ENCODE measurements around the gene JARID2. TPM values are rescaled to one million over a fixed set of nuclear protein-coding genes. Genes with fewer than 3 reads are reported as not detected.
A peak's percentile ranks its signal among the peaks of the same experiment; 100 is the strongest.

Gene JARID2
- total and polyA plus RNA-seq, 8 donors, result 2.4 to 6.7 (median 3.7) TPM

DNA sequence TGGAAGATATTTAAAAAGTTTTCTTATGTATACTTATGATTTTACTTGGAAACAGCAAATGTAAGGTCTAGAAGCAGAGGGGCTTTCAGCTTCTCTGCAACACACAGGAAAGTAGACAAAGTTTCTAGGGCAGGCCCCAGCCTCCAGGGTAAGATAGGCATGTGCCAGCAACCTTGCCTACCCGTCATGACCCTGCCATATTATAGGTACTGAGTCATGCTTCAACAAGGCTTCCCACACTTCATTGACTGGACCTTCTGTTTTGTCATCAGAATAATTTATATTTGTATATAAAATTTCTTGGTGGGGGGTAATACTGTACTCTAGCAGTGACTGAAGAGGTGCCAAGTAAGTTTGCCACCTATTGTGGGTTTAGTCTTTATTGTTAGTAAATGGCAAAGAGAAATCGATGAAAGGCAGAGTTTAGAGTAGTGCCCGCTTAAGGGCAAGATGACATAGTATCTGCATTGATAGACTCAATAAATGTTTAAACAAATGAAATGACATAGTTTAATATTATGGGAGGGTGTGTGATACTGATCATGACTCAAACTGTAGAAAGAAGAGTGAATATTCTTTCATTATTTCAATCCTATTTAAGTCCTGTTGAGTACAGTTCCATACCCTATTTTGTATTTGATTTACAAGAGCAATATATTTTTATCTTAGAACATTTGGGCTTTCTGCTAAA lies 95.6 kb downstream of the JARID2 start:
- Histone ChIP-seq H3K4me3 (no peak overlapping the region), H3K27ac (no peak overlapping the region), H3K9me3 (peaks cover 0 to 3% (median 0%) of the 10 kb centered on the region in 4 donors), H3K4me1 (peaks cover 0 to 23% (median 15%) of the 10 kb centered on the region in 3 donors), H3K27me3 (no peaks in the 10 kb centered on the region), H3K36me3 (no peaks in the 10 kb centered on the region)
- ATAC-seq (peak in 1 of 4 donors; percentile 29), FAIRE-seq (no peak), DNase-seq (no peak)
- no peak for TF ChIP-seq CTCF (IDR thresholded peaks at IDR 0.05)
- 52 to 63% methylated on average over 3 of the region's 3 CpGs for WGBS, 2 donors
- intact Hi-C loops (cut with DNase I), result no loop called here

DNA sequence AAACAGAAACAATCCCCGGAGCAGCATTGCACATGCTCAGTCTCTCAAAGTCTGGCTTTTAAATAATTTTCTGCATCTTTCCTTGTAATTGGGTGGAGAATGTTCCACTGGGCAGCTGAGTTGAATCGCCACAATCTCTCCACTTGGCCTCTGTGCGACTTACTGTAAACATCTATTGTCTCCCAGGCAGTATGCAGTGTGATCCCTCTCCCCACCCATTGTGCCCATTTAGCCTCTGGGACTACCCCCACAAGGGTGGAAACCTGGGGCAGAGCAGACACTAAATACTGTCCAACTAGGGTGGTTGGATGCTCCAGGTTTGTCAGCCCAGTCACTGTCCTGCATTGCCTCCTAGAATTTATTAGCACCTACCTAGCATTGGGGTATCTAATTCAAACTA lies 96.2 kb downstream of the JARID2 start:
- DNase-seq, result no peak
- Histone ChIP-seq H3K4me1 (peaks cover 0 to 23% (median 15%) of the 10 kb centered on the region in 3 donors), H3K4me3 (no peak overlapping the region), H3K36me3 (no peaks in the 10 kb centered on the region), H3K9me3 (peaks cover 0 to 3% (median 0%) of the 10 kb centered on the region in 4 donors), H3K27ac (no peak overlapping the region), H3K27me3 (no peaks in the 10 kb centered on the region)
- TF ChIP-seq CTCF (IDR thresholded peaks at IDR 0.05), result no peak
- no peak for FAIRE-seq
- intact Hi-C loops (cut with DNase I), result no loop called here
- 89 to 93% methylated on average over 3 of the region's 3 CpGs for whole genome bisulfite sequencing, 2 donors
- no peak for ATAC-seq

DNA sequence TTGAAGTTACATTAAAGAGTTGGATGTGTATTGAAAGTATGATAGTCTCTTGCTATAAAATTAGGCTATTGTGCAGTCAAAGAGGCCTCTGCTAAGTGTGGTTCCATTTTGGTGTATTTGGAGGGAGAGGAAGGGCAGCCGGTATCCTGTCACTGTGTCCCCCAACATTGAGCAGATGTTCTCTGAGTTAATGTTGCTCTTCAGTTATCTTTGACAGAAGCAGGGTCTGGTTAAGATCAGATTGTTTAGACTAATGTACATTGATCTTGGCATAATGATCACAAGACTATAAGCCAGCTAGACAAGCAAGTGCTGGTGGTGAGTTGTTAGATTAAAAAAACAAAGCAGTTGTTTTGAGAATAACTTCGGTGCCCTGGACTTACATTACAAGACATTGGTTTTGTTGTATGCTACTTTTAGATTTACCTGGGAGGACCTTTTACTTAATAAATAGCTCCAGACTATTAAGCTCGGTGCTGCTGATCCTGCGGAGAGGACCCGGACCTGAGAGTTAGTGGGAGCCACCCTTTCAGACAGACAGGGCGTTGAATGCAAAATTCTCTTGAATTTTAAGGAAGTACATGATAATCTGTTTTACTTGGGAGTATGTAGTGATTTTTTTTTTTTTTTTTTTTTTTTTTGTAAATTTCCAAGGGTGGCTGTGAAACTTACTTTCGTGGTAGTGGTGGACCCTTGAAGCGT lies 97.8 kb downstream of the JARID2 start:
- ATAC-seq (no peak), DNase-seq (no peak), FAIRE-seq (no peak)
- no peaks in the 10 kb centered on the region for H3K36me3 ChIP-seq
- peaks cover 0 to 23% (median 15%) of the 10 kb centered on the region in 3 donors for H3K4me1 ChIP-seq
- no peaks in the 10 kb centered on the region for H3K27me3 ChIP-seq
- H3K27ac ChIP-seq, result no peak overlapping the region
- no peak for TF ChIP-seq CTCF (IDR thresholded peaks at IDR 0.05)
- peaks cover 0 to 3% (median 0%) of the 10 kb centered on the region in 4 donors for H3K9me3 ChIP-seq
- H3K4me3 ChIP-seq, result no peak overlapping the region
- intact Hi-C loops (cut with DNase I), result no loop called here
- WGBS, 2 donors, result 86 to 88% methylated on average over 8 of the region's 8 CpGs

GRCh38 chr6:15344192-15344519 lies 98.3 kb downstream of the JARID2 start:
- ATAC-seq, result peak in 1 of 4 donors; percentile 42
- no peak for TF ChIP-seq CTCF (IDR thresholded peaks at IDR 0.05)
- Histone ChIP-seq H3K9me3 (peaks cover 0 to 3% (median 0%) of the 10 kb centered on the region in 4 donors), H3K36me3 (no peaks in the 10 kb centered on the region), H3K4me3 (no peak overlapping the region), H3K4me1 (peaks cover 0 to 23% (median 15%) of the 10 kb centered on the region in 3 donors), H3K27me3 (no peaks in the 10 kb centered on the region), H3K27ac (no peak overlapping the region)
- DNase-seq, result no peak
- intact Hi-C loops (cut with DNase I), result no loop called here
- FAIRE-seq, result no peak
- 42 to 47% methylated on average over 3 of the region's 3 CpGs for WGBS, 2 donors

GRCh38 chr6:15344831-15345230 lies 99.0 kb downstream of the JARID2 start:
- H3K36me3 ChIP-seq, result no peaks in the 10 kb centered on the region
- DNase-seq (no peak), FAIRE-seq (no peak), ATAC-seq (no peak)
- 21 to 30% methylated on average over 2 of the region's 2 CpGs for WGBS, 2 donors
- H3K27ac ChIP-seq, result no peak overlapping the region
- H3K27me3 ChIP-seq, result no peaks in the 10 kb centered on the region
- peaks cover 0 to 23% (median 15%) of the 10 kb centered on the region in 3 donors for H3K4me1 ChIP-seq
- intact Hi-C loops (cut with DNase I), result no loop called here
- H3K4me3 ChIP-seq, result no peak overlapping the region
- TF ChIP-seq CTCF (IDR thresholded peaks at IDR 0.05), result no peak
- H3K9me3 ChIP-seq, result peaks cover 0 to 3% (median 0%) of the 10 kb centered on the region in 4 donors

Measured in pancreas (tissue), 10 donors.